K562 (cell line): Measurements from ENCODE around the gene OR52B6. TPM values are rescaled to one million over a fixed set of nuclear protein-coding genes. Genes with fewer than 3 reads are reported as not detected.

Experiments
- ATAC-seq: fragments of 200-7000 bp; cut with Tn5 transposase; 3 replicates; pipeline ENCODE4 v1.9.1; 2020; ENCODE audit warnings: moderate library complexity
- BruUV-seq: library from RNA; stranded (reverse); fragments of 400-500 nt; replicated peaks from 2 replicates; lab custom pipeline; 2021; lab: Mats Ljungman, UMichigan
- CTCF ChIA-PET: fragments of 300-600 bp; formaldehyde crosslinking; extraction: SDS; loops from one replicate; lab custom pipeline; 2021; ENCODE audit warnings: low intra/inter-chr PET ratio; lab: Yijun Ruan, JAX
- POLR2A ChIA-PET: fragments of 300-600, 350-650 bp; sonication (Branson Sonifier 250); formaldehyde crosslinking; extraction: SDS; loops from one replicate; lab custom pipeline; 2021; ENCODE audit warnings: antibody characterized with exemption, inconsistent platforms; lab: Yijun Ruan, JAX
- DNase-seq, 4 experiments: peaks; one replicate each; pipeline versions ENCODE4 v3.0.0 to v3.0.0-alpha.2; 2011 to 2018; ENCODE audit warnings: low spot score in 3 of 4, mixed read lengths in 3 of 4; ENCODE audit errors: extremely low read depth in 1 of 4
- FAIRE-seq: peaks from 2 replicates; lab custom pipeline; 2011; peaks lifted over from hg19 to GRCh38; lab: Jason Lieb, UNC
- H2AFZ ChIP-seq: 2 replicates; pipeline ENCODE4 v1.6.0; 2011; ENCODE audit warnings: low read depth, low read length, control low read depth, inconsistent platforms
- H3K27ac ChIP-seq: fragments of 200-600 bp; 3 replicates; pipeline ENCODE4 v1.8.0; 2011; ENCODE audit warnings: low read depth, mild to moderate bottlenecking, control low read depth, inconsistent platforms, low read length, moderate library complexity, mixed read lengths; ENCODE audit errors: extremely low read depth
- H3K27me3 ChIP-seq, 2 experiments: fragments of 300-600 bp in 1 of 2; 2 replicates in 1 of 2; 3 replicates in 1 of 2; pipeline versions ENCODE4 v1.6.0 to v1.8.0; 2011; ENCODE audit warnings: inconsistent platforms in 2 of 2, low read length in 2 of 2, mild to moderate bottlenecking in 1 of 2, mixed read lengths in 1 of 2, moderate library complexity in 1 of 2; ENCODE audit not compliant: control insufficient read depth in 2 of 2, insufficient read depth in 2 of 2
- H3K36me3 ChIP-seq: fragments of 300-600 bp; 3 replicates; pipeline ENCODE4 v1.8.0; 2011; ENCODE audit warnings: mild to moderate bottlenecking, low read length, inconsistent platforms; ENCODE audit not compliant: control insufficient read depth, insufficient read depth
- H3K4me1 ChIP-seq, 2 experiments: fragments of 200-600 bp in 1 of 2; replicated peaks in 1 of 2; 2 replicates in 1 of 2; 3 replicates in 1 of 2; pipeline versions ENCODE4 v1.5.1 to v1.8.0; 2011; ENCODE audit warnings: inconsistent platforms in 2 of 2, low read length in 2 of 2, mild to moderate bottlenecking in 1 of 2, mixed read lengths in 1 of 2, moderate library complexity in 1 of 2; ENCODE audit not compliant: control insufficient read depth in 2 of 2, insufficient read depth in 2 of 2
- H3K4me2 ChIP-seq: 2 replicates; pipeline ENCODE4 v1.6.1; 2011; ENCODE audit warnings: low read length, control low read depth, inconsistent platforms, mixed read lengths; ENCODE audit not compliant: insufficient read depth
- H3K4me3 ChIP-seq: fragments of 200-600 bp; sonication (generic), shearing (Covaris generic); 2 replicates; pipeline ENCODE4 v1.5.1; 2016; ENCODE audit warnings: control low read depth, inconsistent platforms
- H3K79me2 ChIP-seq: fragments of 200-600 bp; 3 replicates; pipeline ENCODE4 v1.8.0; 2011; ENCODE audit warnings: low read length, inconsistent platforms; ENCODE audit not compliant: control insufficient read depth, insufficient read depth
- H3K9ac ChIP-seq, 2 experiments: 2 replicates each; pipeline versions ENCODE4 v1.6.0 to v1.6.1; 2011; ENCODE audit warnings: low read depth in 2 of 2, low read length in 2 of 2, control low read depth in 1 of 2, inconsistent platforms in 1 of 2, mild to moderate bottlenecking in 1 of 2, mixed read lengths in 1 of 2; ENCODE audit not compliant: insufficient read depth in 1 of 2
- H3K9me1 ChIP-seq: one replicate; pipeline ENCODE4 v1.6.0; 2011; ENCODE audit warnings: inconsistent platforms, mild to moderate bottlenecking, low read length, moderate library complexity; ENCODE audit not compliant: control insufficient read depth, insufficient read depth
- H3K9me3 ChIP-seq: replicated peaks from 2 replicates; pipeline ENCODE4 v1.5.1; 2011; ENCODE audit warnings: low read depth, low read length, inconsistent platforms; ENCODE audit not compliant: control insufficient read depth, insufficient read depth
- H4K20me1 ChIP-seq: replicated peaks from 2 replicates; pipeline ENCODE4 v1.6.1; 2011; ENCODE audit warnings: low read length, inconsistent platforms, mixed read lengths; ENCODE audit not compliant: control insufficient read depth, insufficient read depth
- ATF3 ChIP-seq, 2 experiments: fragments of 450-650 bp in 1 of 2; sonication (generic) in 1 of 2; formaldehyde crosslinking in 1 of 2; IDR thresholded peaks in 1 of 2; conservative IDR thresholded peaks in 1 of 2; 2 replicates each; pipeline versions ENCODE4 v1.6.1 to v1.8.1; 2016 to 2023; ENCODE audit warnings: mild to moderate bottlenecking in 2 of 2, moderate library complexity in 2 of 2, inconsistent platforms in 1 of 2, missing genetic modification reagents in 1 of 2
- C11orf30 ChIP-seq: fragments of 450-650 bp; IDR thresholded peaks from 2 replicates; pipeline ENCODE4 v1.6.1; 2016; ENCODE audit warnings: low read depth, mild to moderate bottlenecking
- FOSL1 ChIP-seq: fragments of 200-800 bp; sonication (Bioruptor generic); conservative IDR thresholded peaks from 2 replicates; pipeline ENCODE4 v1.6.1; 2016; ENCODE audit warnings: missing genetic modification characterization, missing compliant biosample characterization
- L3MBTL2 ChIP-seq: fragments of 450-650 bp; IDR thresholded peaks from 2 replicates; pipeline ENCODE4 v1.6.1; 2016; ENCODE audit warnings: mild to moderate bottlenecking, moderate library complexity
- PBX2 ChIP-seq, 2 experiments: IDR thresholded peaks in 1 of 2; conservative IDR thresholded peaks in 1 of 2; 2 replicates each; pipeline ENCODE4 v1.6.1; 2016; ENCODE audit warnings: low read depth in 2 of 2, mild to moderate bottlenecking in 1 of 2, missing compliant biosample characterization in 1 of 2, missing genetic modification characterization in 1 of 2, moderate library complexity in 1 of 2
- SMAD4 ChIP-seq: fragments of 250-450 bp; sonication (Bioruptor Pico); conservative IDR thresholded peaks from 2 replicates; pipeline ENCODE4 v1.8.0; 2021; ENCODE audit warnings: inconsistent platforms, mild to moderate bottlenecking, moderate library complexity
- USF1 ChIP-seq: sonication (generic); formaldehyde crosslinking; IDR thresholded peaks from 2 replicates; pipeline ENCODE4 v1.9.0; 2022; ENCODE audit warnings: mild to moderate bottlenecking, missing genetic modification reagents
- ZNF589 ChIP-seq: fragments of 200-800 bp; sonication (Bioruptor generic); IDR thresholded peaks from 2 replicates; pipeline ENCODE4 v1.6.1; 2016; ENCODE audit warnings: low read depth, missing genetic modification characterization, missing compliant biosample characterization
- ZNF592 ChIP-seq: fragments of 450-650 bp; IDR thresholded peaks from 2 replicates; pipeline ENCODE4 v1.6.1; 2017; ENCODE audit warnings: antibody characterized with exemption, mild to moderate bottlenecking
- ZNF707 ChIP-seq: fragments of 250-450 bp; sonication (Bioruptor Pico); conservative IDR thresholded peaks from 2 replicates; pipeline ENCODE4 v1.8.0; 2022; ENCODE audit warnings: inconsistent platforms, mild to moderate bottlenecking, moderate library complexity
- WGBS: fragments of 100-300 bp; shearing (Covaris generic); methylation state at CpG from one replicate; pipeline ENCODE4 v1.1.6; 2016; ENCODE audit warnings: low coverage, mixed read lengths; ENCODE audit not compliant: insufficient coverage; ENCODE audit errors: missing lambda C conversion rate; 5-methylcytosine and 5-hydroxymethylcytosine counted together
- in situ Hi-C: fragments of 300-500 bp; cut with MboI; formaldehyde crosslinking; loops from 4 replicates; pipeline ENCODE4 v1.15.0; 2018; ENCODE audit warnings: inconsistent platforms, mixed read lengths
- intact Hi-C: fragments of 100-400 bp; cut with micrococcal nuclease; formaldehyde crosslinking; loops from 2 replicates; pipeline ENCODE4 v1.14.2; 2022
- polyA plus RNA-seq, 8 experiments: library from polyadenylated mRNA; depleted of rRNA in 4 of 8; stranded (reverse) in 5 of 8; unstranded in 3 of 8; fragments of >200 nt; fragmentation: Nextera tagmentation in 2 of 8; fragmentation: Illumina TruSeq in 1 of 8; extraction: Ambion mirVana in 2 of 8; extraction: Trizol in 1 of 8; gene quantifications; 2 replicates each; pipeline versions ENCODE4 v1.2.1 to v1.2.3, GENCODE V29; 2011 to 2014; ENCODE audit warnings: inconsistent platforms in 1 of 8, missing spikeins in 1 of 8
- total RNA-seq, 7 experiments: library from RNA; depleted of rRNA in 6 of 7; stranded (reverse); fragments of >200 nt in 6 of 7; fragmentation: Illumina TruSeq in 2 of 7; extraction: Trizol in 2 of 7; gene quantifications; 2 replicates each; pipeline versions ENCODE4 v1.2.1 to v1.2.3, GENCODE V29; 2011 to 2021; ENCODE audit warnings: low replicate concordance in 1 of 7

Gene OR52B6
- total and polyA plus RNA-seq, 9 of the 15 experiments (the other 6 are each of a cell fraction or from before 2014, with no cell fraction given): not detected

- Histone ChIP-seq H2AFZ (peak overlapping the region; percentile 53), H3K9me3 (no peaks in the 10 kb centered on the region), H3K9ac (no peak overlapping the region), H3K27ac (peak overlapping the region; percentile 37; the same call in 2 of the 3 replicates), H3K4me1 (peaks cover 0 to 5% of the 10 kb centered on the region in 2 experiments; a peak in 1 of 5 replicates), H4K20me1 (no peaks in the 10 kb centered on the region), H3K4me3 (no peak overlapping the region), H3K4me2 (no peak overlapping the region; the same call in 1 of the 2 replicates), H3K9me1 (no peaks in the 10 kb centered on the region), H3K36me3 (no peaks in the 10 kb centered on the region), H3K79me2 (no peaks in the 10 kb centered on the region), H3K27me3 (no peaks in the 10 kb centered on the region)
- DNase-seq (peak in 1 of 4 experiments; percentile 39), ATAC-seq (peak; percentile 84), FAIRE-seq (no peak)
- in situ Hi-C loops (no loop called here), intact Hi-C loops (no loop called here)
- ChIA-PET POLR2A (no interaction called here), CTCF (interaction anchor here (0.7 kb wide), 1 partner anchor 88 kb away, joined by 3 read pairs; no protein-coding TSS in a partner anchor)
- BruUV-seq: no TSS peak
- 71% methylated on average over 1 of the region's 1 CpG for WGBS
- TF ChIP-seq C11orf30: peak; percentile 59; the same call in 1 of the 2 replicates
- TF ChIP-seq SMAD4: peak; percentile 57
- peak; percentile 44 for TF ChIP-seq FOSL1
- no peak for TF ChIP-seq USF1 (CRISPR knock-in tag)
- TF ChIP-seq PBX2 (CRISPR knock-in tag; IDR thresholded peaks at IDR 0.05; ENCODE audit: low read depth): no peak
- TF ChIP-seq PBX2 (tag; conservative IDR thresholded peaks at IDR 0.05; ENCODE audit: low read depth): no peak
- peak; percentile 79 for TF ChIP-seq ATF3 (IDR thresholded peaks at IDR 0.05)
- no peak for TF ChIP-seq ATF3 (CRISPR knock-in tag; conservative IDR thresholded peaks at IDR 0.05)
- peak; percentile 90 for TF ChIP-seq L3MBTL2
- TF ChIP-seq ZNF589 (CRISPR knock-in tag): 0 out of 2 replicates have a peak, but pooled peaks have one; percentile 52
- TF ChIP-seq ZNF707: no peak
- peak; percentile 77 for TF ChIP-seq ZNF592
Observed at GRCh38 chr11:5564259-5565019, 16.2 kb upstream of the OR52B6 start.
